Stimulated activated naive CD8-positive, alpha-beta T cell treated with anti-CD3 and anti-CD28 coated beads, Interleukin-15, Interleukin-2, amounts not matched to agents 100 ng/mL and 50 ng/mL, for 24 hours (primary cell): Measurements from ENCODE around the gene AUP1.
A peak's percentile ranks its signal among the peaks of the same experiment; 100 is the strongest.

Source experiments
- H3K27ac Mint-ChIP-seq: one replicate; pipeline ENCODE4 v1.8.0; 2021; ENCODE audit warnings: mild to moderate bottlenecking, mixed read lengths
- H3K27me3 Mint-ChIP-seq: one replicate; pipeline ENCODE4 v1.8.0; 2021; ENCODE audit warnings: mixed read lengths
- H3K36me3 Mint-ChIP-seq: one replicate; pipeline ENCODE4 v1.8.0; 2021; ENCODE audit warnings: low read depth, mixed read lengths
- H3K4me1 Mint-ChIP-seq: one replicate; pipeline ENCODE4 v1.8.0; 2021; ENCODE audit warnings: low read depth, mixed read lengths
- H3K4me3 Mint-ChIP-seq: one replicate; pipeline ENCODE4 v1.8.0; 2021; ENCODE audit warnings: mild to moderate bottlenecking, mixed read lengths
- H3K9me3 Mint-ChIP-seq: one replicate; pipeline ENCODE4 v1.8.0; 2021; ENCODE audit warnings: mixed read lengths

The AUP1 gene

DNA sequence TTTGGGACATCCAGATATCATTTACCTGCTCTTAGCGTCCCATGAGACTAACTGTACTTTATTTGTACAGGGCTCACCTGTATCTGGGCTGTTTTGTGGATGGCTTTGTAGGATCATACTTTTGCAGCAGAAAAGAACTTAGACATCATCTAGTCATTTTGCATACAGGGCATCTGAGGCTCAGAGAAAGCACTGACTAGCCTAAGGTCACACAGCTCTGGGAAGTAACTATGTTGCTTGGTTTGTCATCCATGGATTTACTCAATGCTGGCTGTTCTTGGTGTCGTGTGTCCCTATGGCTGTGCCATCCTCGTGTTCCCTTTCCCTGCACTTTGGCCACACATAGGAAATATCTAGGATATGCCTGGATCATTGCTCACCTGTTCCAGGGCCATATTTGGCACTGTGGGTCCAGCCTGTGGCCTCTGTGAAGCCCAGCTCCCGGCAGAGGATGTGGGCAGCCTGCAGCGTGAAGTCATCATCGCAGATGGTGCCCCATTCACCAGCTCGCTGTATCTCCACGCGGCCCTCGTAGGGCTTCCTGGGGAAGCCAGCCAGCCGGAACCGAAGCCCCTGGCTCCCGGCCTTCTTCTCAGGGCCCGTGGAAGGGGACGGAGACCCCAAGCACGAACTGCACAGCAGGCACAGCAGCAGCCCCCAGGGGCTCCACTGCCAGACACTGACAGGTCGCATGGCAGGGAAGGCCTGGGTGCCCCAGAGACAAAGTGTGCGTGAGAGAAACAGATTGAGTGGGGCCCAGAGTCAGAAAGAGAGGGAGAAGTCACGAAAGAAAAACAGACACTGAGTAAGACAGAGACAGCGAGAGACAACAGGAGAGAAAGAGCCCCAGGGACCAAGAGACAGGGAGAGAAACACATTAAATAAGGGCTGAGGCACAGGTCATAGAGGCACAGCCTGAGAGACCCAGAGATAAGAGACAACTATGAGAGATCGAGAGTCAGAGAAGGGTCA, 22.7 kb upstream of the AUP1 start:
- H3K27ac Mint-ChIP-seq = no peak overlapping the region
- H3K4me3 Mint-ChIP-seq = peak overlapping the region; percentile 1

DNA sequence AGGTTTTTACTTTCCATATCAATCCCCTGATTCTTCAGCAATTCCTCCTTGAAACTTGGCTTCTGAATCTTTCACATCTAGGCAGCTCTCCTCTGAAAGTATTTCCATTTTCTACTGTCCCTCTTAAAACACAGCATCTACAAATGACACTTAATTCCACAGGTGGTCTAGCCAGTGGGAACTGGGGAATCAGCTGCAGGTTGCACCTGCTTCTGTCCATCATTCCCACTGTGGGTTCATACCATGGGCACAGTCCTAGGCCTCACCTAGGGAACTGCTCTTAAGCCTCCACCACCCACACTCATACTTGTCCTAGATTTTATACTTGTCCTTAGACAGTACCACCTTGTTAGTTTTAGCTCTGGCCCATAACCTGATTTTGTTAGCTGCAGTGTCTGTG, 22.0 kb upstream of the AUP1 start:
- Mint-ChIP-seq H3K36me3 (no peaks in the 10 kb centered on the region), H3K27me3 (peaks cover 41% of the 10 kb centered on the region), H3K4me1 (peaks cover 26% of the 10 kb centered on the region), H3K9me3 (no peaks in the 10 kb centered on the region), H3K4me3 (no peak overlapping the region), H3K27ac (no peak overlapping the region)

More for the DNA sequence above, 22.7 kb upstream of the AUP1 start:
- no peaks in the 10 kb centered on the region for H3K36me3 Mint-ChIP-seq
- no peaks in the 10 kb centered on the region for H3K9me3 Mint-ChIP-seq
- H3K27me3 Mint-ChIP-seq = peaks cover 39% of the 10 kb centered on the region
- peaks cover 26% of the 10 kb centered on the region for H3K4me1 Mint-ChIP-seq

DNA sequence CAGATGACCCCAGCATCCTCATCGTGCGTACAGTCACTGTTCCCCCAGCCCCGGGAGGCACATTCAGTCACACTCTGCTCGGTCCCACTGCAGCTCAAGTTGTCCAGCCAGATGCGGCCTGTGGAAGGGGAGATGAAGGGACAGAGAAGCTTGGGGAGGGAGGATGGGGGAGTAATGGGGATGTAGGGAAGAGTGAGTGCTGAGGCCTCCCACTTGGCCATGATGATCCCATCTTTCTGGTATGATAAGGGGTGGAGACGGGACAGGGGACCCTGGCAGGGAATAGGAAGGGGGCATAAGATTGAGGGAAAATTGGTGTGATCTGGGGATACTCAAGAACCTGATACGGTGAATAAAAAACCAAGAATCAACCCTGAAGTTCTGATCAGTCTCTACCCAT, 20.7 kb upstream of the AUP1 start:
- Mint-ChIP-seq H3K4me3 (peak overlapping the region; percentile 67), H3K36me3 (no peaks in the 10 kb centered on the region), H3K9me3 (no peaks in the 10 kb centered on the region), H3K27ac (no peak overlapping the region), H3K4me1 (peaks cover 16% of the 10 kb centered on the region), H3K27me3 (peaks cover 53% of the 10 kb centered on the region)

DNA sequence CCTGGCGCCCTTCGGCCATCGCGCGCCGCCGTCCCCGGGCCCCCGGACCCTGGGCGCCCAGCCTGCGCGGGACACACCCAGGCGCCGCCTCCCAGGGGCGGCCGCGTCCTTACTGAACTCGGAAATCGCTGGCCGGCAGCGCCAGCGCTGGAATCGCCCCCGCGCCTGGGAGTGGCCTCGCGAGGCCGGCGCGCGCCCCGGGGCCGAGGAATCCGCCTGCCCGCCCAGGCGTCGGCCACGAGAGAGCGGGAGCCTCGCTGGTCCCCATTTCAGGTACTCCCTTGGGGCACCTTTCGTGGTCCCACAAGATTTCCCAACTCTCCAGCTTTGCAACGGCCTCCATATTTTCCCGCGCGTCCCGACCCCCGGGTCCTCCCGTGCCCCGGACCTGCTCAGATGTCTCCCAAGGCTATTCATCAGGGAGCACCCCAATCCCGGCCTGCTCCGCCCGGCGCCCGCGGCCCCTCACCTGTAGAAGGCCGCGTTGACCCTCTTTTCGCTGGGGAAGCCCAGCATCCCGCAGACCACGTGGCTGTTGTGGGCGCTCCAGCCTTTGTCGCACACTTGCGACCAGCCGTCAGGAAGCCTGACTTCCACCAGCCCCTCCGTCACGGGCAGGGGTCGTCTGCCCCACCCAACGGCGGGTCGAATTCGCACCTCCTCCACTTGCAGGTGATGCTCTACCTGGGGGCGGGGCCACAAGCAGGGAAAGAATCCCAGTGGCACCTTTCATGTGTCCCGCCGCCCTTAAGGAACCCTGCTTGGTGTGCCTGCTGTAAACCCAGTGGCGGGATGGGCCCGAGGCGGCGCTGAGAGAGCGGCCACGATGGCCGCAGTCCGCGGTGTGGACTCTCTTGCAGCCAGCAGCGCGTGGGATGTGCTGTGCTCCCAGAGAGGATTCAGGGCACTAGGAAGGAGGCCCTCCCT, 19.7 kb upstream of the AUP1 start:
- Mint-ChIP-seq H3K9me3 (no peaks in the 10 kb centered on the region), H3K4me1 (peaks cover 14% of the 10 kb centered on the region), H3K27me3 (peaks cover 53% of the 10 kb centered on the region), H3K27ac (peak overlapping the region; percentile 38), H3K36me3 (no peaks in the 10 kb centered on the region), H3K4me3 (peak overlapping the region; percentile 67)

DNA sequence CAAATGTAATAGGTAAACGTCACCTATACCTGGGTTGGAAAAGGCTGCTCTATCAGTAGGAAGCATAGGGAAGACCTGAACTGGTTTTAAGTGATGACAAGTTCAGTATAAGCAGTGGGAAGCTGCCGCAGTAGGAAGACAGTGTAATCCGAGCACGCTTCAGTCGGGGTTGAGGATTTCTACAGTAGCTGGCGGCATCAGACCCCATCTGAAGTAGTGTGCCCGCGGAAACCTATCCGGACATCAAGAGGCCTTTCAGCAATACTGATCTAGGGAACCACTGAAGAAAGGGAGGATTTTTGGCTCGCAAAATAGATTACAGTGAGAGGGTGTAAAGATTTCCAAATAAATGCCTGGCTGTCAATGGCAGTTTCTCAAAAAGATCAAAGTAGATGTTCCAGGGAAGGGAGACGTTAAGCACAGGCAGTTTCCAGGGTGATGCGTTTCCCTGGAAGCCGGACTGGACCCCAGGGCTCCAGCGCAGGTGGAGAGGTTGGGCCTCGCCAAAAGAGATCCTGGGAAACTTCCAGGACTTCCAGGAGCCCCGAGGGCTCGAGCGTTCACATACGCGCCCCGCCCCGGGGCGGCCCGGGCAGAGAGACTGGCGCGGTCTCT, 18.9 kb upstream of the AUP1 start:
- H3K27me3 Mint-ChIP-seq = peaks cover 53% of the 10 kb centered on the region
- H3K27ac Mint-ChIP-seq = no peak overlapping the region
- H3K4me1 Mint-ChIP-seq = peaks cover 10% of the 10 kb centered on the region

DNA sequence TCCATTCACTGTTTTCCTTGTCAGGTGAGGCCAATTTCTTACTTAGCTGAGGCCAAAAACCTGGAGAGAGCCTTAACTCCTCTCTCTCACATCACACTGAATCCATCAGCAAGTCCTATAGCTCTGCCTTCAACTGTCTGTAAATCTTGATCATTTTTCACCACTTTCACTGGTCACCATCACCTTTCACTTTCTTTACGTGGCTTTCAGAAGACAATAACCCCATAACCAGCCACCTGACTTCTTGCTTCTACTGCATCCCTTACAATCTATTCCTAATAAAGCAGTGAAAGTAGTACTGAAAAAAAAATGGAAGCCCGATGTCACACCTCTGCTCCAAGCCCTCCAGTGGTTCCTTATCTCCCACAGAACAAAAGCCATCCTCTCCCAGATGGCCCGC, 16.5 kb upstream of the AUP1 start:
- Mint-ChIP-seq H3K4me1 (peaks cover 10% of the 10 kb centered on the region), H3K36me3 (no peaks in the 10 kb centered on the region), H3K27ac (no peak overlapping the region), H3K9me3 (no peaks in the 10 kb centered on the region), H3K4me3 (no peak overlapping the region), H3K27me3 (peaks cover 56% of the 10 kb centered on the region)

More for the DNA sequence above, 18.9 kb upstream of the AUP1 start:
- no peaks in the 10 kb centered on the region for H3K36me3 Mint-ChIP-seq
- no peaks in the 10 kb centered on the region for H3K9me3 Mint-ChIP-seq
- H3K4me3 Mint-ChIP-seq = peak overlapping the region; percentile 79

DNA sequence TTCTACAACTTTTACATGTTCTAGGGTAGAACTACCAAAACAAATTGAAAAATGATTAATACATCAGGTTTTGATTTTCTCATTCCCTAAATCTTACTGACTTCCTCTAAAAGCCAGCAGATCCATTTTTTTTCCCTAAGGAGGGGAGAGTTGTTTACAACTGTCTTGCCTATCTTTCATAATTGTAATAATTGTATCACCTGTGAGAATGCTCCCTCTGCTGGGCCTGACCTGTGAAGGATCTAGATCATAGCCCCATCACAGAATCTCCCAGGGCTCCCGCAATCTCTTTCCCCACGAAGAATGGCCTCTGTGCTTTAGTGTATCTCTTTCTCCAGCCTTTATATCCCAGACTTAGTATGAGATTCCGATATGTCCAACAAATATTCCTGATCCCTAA, 15.1 kb upstream of the AUP1 start:
- no peak overlapping the region for H3K27ac Mint-ChIP-seq
- H3K36me3 Mint-ChIP-seq = no peaks in the 10 kb centered on the region
- peaks cover 42% of the 10 kb centered on the region for H3K27me3 Mint-ChIP-seq
- H3K9me3 Mint-ChIP-seq = no peaks in the 10 kb centered on the region
- no peak overlapping the region for H3K4me3 Mint-ChIP-seq
- H3K4me1 Mint-ChIP-seq = peaks cover 10% of the 10 kb centered on the region

DNA sequence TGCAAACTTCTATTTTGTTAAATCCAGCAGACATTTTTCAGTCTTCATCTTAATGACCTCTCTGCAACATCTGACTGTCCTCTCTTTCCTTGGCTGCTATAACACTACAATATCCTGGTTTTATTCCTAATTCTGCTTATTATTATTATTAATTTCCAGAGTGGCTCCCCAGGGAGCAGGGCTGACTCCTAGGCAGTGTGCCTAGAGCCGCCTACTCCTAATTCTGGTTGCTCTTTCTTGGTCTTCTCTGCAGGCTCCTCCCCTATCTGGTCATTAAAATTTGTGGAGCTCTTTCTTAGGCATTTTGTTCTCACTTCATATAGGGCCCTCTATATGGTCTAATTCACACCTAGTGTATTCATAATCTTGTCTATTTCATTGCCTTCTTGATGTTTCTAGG, 13.5 kb upstream of the AUP1 start:
- Mint-ChIP-seq H3K27me3 (peaks cover 35% of the 10 kb centered on the region), H3K4me1 (peaks cover 9% of the 10 kb centered on the region), H3K9me3 (no peaks in the 10 kb centered on the region), H3K4me3 (no peak overlapping the region), H3K36me3 (no peaks in the 10 kb centered on the region), H3K27ac (no peak overlapping the region)

DNA sequence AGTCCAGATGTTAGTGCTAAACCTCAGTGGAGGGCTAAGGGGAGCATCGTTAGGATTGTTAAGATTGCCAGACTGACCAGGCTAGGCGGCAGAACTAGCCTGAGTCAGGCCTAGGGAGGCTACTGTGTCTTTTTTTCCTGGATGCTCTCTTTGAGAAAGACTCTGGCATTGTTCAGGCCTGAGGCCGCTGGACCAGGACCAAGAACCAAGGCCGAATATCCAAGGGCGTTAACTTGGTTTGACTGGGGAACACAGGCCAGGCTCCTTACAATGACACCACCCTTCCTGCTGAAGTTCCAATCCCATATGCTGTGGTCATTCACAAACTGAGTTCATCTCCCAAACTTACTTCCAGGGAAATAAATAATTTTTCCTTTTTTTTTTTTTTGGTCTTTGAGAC, 10.8 kb upstream of the AUP1 start:
- Mint-ChIP-seq H3K36me3 (no peaks in the 10 kb centered on the region), H3K4me1 (peaks cover 8% of the 10 kb centered on the region), H3K27me3 (peaks cover 20% of the 10 kb centered on the region), H3K4me3 (no peak overlapping the region), H3K27ac (no peak overlapping the region), H3K9me3 (no peaks in the 10 kb centered on the region)

DNA sequence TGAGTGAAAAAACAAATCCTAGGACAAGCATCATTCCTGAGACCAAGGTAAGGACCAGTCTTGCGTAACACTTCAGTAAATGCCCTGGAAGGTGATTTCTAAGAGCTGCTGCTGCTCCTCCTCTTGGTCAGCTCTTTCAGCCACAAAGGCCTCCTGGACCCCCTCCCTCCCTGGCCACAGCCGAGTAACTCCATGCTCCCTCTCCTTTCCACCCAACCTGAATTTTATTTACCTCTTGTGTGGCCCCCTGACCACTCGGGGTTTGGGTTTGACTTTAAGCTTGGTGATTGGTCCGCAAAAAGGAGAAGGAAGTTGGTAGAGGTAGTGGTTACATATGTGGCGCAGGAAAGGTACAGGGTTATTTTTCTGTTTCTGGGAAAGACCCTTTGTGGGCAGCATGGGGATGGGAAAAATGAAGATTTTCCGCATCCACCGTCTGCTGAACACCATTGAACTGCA, 9.4 kb upstream of the AUP1 start:
- Mint-ChIP-seq H3K27me3 (peaks cover 20% of the 10 kb centered on the region), H3K4me1 (peaks cover 8% of the 10 kb centered on the region), H3K4me3 (no peak overlapping the region), H3K9me3 (no peaks in the 10 kb centered on the region), H3K36me3 (peaks cover 1% of the 10 kb centered on the region), H3K27ac (no peak overlapping the region)

DNA sequence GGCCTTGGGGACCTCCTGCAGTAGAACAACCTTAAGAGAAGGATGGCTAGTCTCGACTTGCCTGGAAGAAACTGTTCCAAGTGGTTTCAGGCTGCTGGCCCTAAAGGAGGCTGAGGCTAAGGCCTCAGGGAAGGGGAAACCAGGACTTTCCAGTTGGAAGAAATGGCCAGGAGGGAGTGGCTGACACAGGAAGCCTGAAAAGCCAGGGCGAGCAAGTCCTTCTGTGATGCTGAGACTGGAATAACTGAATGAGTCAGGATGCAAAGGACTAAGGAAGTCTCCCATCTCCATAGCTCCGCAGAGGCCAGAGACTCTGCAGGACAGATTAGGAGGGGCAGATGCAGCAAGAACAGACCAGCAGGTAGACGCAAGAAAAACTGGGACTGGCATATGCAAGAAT, 7.6 kb upstream of the AUP1 start:
- Mint-ChIP-seq H3K4me3 (no peak overlapping the region), H3K36me3 (peaks cover 10% of the 10 kb centered on the region), H3K27me3 (peaks cover 9% of the 10 kb centered on the region), H3K4me1 (peaks cover 12% of the 10 kb centered on the region), H3K9me3 (no peaks in the 10 kb centered on the region), H3K27ac (no peak overlapping the region)

DNA sequence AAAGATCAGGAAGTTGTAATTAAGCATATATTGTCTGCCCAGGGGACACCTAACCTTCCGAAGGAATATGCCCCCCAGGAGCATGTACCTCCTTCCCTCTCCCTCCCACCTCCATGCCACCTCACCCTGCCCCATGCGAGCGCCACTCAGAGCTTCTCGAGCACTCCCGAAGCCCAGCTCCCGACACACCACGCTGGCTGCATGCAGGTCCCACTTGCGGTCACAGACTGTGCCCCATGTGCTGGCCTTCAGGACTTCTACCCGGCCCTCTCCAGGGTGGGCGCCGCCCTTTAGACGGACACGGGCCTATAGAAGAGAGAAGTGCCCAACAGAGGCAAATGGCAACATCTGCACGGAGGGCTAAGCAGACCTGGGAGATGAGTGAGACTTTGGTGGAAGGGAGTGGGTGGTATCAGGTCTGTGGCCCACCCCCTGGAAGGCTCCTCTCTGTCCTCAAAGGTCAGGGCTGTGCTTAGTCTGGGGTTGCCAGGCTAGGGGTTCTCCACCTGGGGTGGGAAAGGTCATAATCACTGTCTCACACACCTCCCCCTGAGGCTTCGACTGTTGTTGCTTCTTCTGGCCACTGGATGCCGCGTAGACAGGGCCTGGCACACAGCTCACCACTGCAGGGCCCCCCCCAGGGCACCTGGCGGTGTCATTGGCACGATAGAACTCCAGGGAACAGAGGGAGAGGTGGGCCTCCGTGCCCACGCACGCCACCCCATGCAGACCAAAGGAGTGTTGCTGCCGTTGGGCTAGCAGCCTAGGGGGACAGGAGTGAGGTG, 6.9 kb upstream of the AUP1 start:
- H3K9me3 Mint-ChIP-seq = no peaks in the 10 kb centered on the region
- peaks cover 9% of the 10 kb centered on the region for H3K27me3 Mint-ChIP-seq
- no peak overlapping the region for H3K27ac Mint-ChIP-seq
- no peak overlapping the region for H3K4me3 Mint-ChIP-seq
- H3K36me3 Mint-ChIP-seq = peaks cover 17% of the 10 kb centered on the region
- peaks cover 20% of the 10 kb centered on the region for H3K4me1 Mint-ChIP-seq

DNA sequence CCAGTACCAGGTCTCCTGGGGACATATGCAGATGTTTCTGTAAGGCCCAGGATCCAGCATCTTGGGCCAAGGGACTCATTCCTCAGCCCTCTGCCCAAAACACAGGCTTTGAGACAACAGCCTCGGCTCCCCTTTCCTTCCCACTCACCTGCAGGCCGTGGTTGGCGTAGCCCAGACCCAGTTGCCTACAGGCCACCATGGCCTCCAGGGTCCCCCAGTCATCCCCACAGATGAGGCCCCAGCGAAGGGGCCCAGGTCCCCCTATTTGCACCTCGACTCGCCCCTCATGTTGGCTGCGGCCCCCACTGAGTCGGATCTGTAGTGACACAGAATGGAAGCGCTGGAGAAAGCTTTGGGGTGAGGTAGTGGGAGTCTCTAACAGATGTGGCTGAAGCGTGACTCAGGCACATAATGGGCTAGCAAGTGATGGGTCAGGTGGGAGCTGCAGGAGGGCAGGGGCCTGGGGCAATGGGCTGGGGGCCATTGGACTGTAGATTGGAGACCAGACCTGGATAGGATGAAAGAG, 6.0 kb upstream of the AUP1 start:
- Mint-ChIP-seq H3K36me3 (peaks cover 26% of the 10 kb centered on the region), H3K9me3 (no peaks in the 10 kb centered on the region), H3K27ac (no peak overlapping the region), H3K27me3 (peaks cover 9% of the 10 kb centered on the region), H3K4me3 (no peak overlapping the region), H3K4me1 (peaks cover 28% of the 10 kb centered on the region)

DNA sequence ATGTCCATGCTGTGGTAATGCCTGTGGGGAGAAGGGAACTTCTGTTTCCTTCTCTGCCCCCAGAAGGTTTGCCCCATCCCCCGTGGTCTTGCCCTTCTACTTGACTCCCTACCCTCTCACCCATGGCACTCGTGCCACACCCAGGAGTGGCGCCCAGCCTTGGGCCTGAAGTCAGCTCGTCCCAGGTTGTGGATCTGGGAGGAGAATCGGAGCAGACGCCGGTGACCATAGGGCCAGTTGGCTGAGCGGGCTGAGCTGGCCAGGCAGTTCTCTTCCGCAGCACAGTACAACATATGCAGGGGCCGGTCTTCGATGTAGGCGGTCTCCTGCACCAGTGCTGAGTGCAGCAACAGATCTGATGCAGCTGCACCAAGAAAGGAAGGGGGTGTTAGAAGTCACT, 4.9 kb upstream of the AUP1 start:
- Mint-ChIP-seq H3K27me3 (peaks cover 9% of the 10 kb centered on the region), H3K4me3 (no peak overlapping the region), H3K36me3 (peaks cover 27% of the 10 kb centered on the region), H3K27ac (no peak overlapping the region), H3K9me3 (no peaks in the 10 kb centered on the region), H3K4me1 (peaks cover 28% of the 10 kb centered on the region)
